Epithelial cell of esophagus (primary cell): ENCODE measurements around the gene OXTR.

Source experiments
- DNase-seq: peaks from one replicate; pipeline ENCODE4 v3.0.0; 2010; ENCODE audit warnings: low read depth
- H3K4me3 ChIP-seq: 2 replicates; pipeline ENCODE4 v1.5.1; 2011; ENCODE audit warnings: mild to moderate bottlenecking, low read length, control low read depth
- TF ChIP-seq, protein P1 (sequence below): IDR thresholded peaks from 2 replicates; pipeline ENCODE4 v1.5.1; 2011; ENCODE audit warnings: low read depth, mild to moderate bottlenecking, low read length, control low read depth, inconsistent platforms; ENCODE audit not compliant: insufficient read depth; ENCODE audit errors: missing control alignments

OXTR gene

DNA sequence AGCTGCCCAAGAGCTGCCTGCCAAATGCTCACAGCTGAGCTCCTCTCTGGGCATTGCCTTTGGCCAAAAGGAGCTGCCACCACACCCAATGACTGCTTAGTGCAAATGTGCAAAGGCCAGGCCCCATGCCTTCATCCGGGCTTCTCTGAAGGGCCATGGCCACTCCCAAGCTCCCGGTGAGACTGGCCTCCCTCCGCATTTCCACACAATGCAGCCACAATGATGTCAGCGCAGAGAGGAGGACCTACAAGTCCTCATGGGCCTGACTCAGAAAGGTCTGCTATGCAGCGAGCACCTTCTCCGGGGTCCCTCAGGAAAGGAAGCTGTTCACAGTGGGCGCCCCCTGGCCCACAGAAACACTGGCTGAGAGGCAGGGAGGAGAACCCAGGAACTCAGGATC is 12.7 kb downstream of the OXTR start:
- DNase-seq: no peak
- no peak overlapping the region for H3K4me3 ChIP-seq
- TF ChIP-seq, protein P1, sequence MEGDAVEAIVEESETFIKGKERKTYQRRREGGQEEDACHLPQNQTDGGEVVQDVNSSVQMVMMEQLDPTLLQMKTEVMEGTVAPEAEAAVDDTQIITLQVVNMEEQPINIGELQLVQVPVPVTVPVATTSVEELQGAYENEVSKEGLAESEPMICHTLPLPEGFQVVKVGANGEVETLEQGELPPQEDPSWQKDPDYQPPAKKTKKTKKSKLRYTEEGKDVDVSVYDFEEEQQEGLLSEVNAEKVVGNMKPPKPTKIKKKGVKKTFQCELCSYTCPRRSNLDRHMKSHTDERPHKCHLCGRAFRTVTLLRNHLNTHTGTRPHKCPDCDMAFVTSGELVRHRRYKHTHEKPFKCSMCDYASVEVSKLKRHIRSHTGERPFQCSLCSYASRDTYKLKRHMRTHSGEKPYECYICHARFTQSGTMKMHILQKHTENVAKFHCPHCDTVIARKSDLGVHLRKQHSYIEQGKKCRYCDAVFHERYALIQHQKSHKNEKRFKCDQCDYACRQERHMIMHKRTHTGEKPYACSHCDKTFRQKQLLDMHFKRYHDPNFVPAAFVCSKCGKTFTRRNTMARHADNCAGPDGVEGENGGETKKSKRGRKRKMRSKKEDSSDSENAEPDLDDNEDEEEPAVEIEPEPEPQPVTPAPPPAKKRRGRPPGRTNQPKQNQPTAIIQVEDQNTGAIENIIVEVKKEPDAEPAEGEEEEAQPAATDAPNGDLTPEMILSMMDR: no peak

DNA sequence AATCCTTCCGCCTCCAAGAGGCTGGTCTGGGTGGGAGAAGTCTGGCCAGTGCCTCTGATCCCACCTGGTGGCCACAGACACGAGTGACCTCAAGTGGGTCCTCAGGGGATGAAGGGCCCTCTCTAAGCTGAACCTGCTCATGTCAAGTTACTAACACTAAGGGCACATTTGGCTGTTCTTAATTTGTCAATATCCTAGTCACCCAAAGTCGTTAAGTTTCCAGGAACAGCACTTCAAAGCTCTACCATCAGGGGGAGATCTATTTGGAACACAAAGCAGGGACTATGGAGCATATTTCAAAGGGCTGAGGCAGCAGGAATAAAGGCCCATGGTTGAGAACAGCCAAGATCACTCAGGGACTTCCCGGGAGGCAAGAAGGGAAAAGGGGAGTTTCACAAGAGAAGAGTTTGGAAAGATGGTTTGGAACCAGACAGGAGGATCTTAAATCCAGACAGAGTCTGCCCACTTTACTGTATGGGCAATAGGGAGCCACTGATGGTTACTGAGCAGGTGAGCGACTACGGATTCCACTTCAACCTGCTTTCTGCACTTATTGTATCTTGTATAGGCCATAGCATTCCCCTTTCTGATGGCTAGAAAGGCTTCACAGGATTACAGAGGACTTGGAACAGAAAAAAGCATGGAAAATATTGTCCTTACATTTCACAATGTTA is 13.7 kb downstream of the OXTR start:
- TF ChIP-seq, protein P1: peak; percentile 34
- H3K4me3 ChIP-seq: no peak overlapping the region
- DNase-seq: no peak

DNA sequence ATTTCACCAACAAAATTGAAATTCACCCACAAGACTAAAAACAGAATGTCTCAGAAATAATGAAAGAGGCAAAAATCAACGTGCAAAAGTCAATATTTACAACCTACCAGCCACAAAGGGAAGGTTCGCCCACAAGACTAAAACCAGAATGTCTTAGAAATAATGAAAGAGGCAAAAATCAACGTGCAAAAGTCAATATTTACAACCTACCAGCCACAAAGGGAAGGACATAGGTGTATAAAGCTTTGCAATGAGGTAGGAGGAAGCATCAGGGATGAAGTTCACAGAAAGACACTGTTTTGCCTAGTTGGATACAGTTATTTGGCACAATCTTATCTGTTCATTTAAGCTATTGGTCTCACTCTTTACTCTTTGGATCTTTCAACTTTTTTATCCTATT is 14.3 kb downstream of the OXTR start:
- TF ChIP-seq, protein P1: no peak
- no peak overlapping the region for H3K4me3 ChIP-seq
- DNase-seq: no peak

DNA sequence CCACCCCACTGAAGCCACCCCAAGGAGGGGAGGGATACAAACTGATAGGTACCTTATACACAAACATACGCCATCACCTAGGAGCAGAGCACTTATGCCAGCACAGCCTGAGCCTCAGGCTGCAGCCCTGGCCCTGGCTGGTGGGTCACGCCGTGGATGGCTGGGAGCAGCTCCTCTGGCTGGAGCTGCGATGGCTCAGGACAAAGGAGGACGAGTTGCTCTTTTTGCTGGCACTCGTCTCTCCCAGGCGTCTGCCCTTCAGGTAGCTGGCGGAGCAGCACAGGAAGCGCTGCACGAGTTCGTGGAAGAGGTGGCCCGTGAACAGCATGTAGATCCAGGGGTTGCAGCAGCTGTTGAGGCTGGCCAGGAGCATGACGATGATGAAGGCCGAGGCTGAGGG is 16.6 kb downstream of the OXTR start:
- H3K4me3 ChIP-seq: no peak overlapping the region
- TF ChIP-seq, protein P1: no peak
- no peak for DNase-seq

DNA sequence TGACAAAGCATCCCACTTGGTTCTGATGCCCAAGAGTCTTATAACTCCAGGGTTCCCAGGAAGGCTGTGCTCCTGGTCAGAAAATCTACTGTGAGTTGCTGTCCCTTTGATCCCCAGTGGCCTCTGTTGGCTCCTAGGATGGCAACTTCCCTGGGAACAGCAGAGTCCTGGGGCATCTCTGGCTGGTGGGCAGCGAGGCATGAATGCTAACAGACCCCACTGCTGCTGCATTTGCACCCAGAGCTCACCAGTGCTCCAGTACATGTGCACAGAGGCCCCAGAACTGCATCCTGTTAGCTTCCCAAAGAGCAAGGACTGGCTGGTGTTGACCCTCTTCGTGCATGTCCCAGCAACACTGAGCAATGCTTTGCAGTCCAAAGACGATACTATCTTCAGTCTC is 20.1 kb downstream of the OXTR start:
- H3K4me3 ChIP-seq: no peak overlapping the region
- no peak for DNase-seq
- TF ChIP-seq, protein P1: no peak

DNA sequence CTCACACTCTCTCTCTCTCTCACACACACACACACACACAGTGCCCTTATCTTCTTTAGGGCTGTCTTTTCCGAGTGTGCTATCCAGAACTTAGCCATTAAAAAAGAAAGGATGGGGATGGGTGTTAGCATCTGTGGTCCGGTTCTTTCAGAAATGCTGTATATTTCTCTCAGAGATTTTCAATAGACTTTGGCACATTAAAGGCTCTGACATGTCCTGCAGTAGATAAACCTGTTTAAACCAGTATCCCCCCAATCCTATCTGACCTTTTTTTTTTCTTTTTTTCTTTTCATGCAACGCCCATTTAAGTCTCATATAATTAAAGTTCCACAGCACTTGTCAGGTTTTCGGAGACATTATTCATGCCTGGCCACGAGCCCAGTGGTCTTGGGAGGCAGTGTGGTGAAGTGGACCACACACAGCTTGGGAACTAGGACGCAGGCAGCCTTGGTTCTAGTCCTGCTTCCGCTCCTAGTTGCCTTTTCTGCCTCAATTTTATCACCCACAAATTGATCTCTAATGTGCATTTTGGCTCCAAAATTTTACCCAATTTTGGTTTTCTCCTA is 22.6 kb downstream of the OXTR start:
- DNase-seq: no peak
- TF ChIP-seq, protein P1: no peak
- no peak overlapping the region for H3K4me3 ChIP-seq
